ENCODE measurements around the gene KRTAP4-8.
"Not testable (repeated sequence)": the region's sequence is repeated elsewhere in the genome, so short reads cannot be mapped to it uniquely, and the experiment has no call there.

Gene KRTAP4-8

DNA sequence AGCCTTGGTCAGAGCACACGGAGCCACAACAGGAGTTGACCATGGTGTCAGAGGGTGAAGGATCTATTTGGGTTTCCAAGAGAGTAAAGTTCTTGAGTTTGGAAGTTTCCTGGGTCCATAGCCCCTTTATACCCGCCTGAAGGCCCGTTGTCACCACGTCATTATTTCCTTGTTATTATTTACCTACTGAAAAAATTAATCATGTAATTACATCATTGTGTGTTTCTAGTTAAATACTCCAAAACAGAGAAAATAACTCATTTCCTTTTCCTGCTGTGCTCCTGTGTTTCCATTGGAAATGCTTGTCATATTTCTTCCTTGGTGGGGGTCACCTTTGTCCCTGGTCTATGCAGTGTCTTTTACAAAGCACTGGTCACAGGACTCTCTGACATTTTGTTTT is at the start of gene KRTAP4-8:
Gene KRTAP4-8, minus strand, starts transcription at position 101 of the 400 bp plus-strand sequence. Its CDS starts 58 bp downstream, at position 43.
- DNase-seq (ENCODE audit: low spot score) = no peak

DNA sequence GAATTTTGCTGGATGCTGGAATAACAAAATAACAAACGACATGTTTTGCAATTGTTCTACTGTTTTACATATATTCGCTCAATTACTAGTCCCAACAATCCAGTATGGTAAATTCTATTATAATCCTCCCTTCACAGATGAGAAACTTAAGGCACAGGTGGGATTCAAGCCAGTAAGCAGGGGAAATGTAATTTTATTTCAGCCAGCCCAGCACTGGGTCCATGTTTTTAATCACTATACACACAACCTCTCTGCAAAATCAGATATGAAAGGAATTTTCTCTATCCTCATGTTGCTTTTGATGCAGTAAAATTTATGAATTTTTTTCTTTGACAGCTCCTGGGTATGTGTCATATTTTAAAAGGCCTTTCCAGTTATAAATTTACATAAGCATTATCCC is 47.3 kb upstream of the KRTAP4-8 start:
- DNase-seq (ENCODE audit: low spot score) = no peak

DNA sequence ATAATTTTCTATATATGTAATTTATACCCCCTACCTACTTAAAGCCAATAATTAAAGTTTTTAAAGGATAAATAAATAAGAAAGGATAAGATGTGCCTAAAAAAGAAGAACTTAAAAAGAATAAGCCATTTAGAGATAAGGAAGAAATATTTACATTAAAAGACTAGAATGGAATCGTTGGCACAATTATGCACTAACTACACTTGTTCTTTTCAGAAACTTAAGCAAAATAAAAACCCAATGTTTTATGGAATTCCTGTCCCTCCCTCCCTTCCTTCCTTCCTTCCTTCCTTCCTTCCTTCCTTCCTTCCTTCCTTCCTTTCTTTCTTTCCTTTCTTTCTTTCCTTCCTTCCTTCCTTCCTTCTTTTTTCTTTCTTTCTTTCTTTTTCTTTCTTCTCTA is 46.9 kb upstream of the KRTAP4-8 start:
- DNase-seq (ENCODE audit: low spot score) = no peak

DNA sequence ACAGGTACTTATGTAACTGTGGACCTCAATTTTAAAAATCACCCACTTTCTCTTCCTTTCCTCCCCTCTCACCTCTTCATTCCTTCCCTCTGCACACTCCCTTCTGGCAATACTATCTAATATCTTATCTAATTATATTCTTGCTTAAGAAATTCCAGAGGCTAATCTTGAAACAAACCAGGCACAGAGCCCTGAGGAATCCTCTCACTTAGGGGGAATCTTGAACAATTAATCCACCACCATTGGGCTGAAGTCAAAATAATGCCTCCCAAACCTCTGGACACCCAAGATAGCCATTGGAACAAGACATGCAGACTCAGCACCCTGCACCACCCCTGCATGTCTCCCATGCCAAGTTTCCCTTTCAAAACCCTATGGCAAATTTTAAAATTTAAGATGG is 43.4 kb upstream of the KRTAP4-8 start:
- no peak for DNase-seq (ENCODE audit: low spot score)

DNA sequence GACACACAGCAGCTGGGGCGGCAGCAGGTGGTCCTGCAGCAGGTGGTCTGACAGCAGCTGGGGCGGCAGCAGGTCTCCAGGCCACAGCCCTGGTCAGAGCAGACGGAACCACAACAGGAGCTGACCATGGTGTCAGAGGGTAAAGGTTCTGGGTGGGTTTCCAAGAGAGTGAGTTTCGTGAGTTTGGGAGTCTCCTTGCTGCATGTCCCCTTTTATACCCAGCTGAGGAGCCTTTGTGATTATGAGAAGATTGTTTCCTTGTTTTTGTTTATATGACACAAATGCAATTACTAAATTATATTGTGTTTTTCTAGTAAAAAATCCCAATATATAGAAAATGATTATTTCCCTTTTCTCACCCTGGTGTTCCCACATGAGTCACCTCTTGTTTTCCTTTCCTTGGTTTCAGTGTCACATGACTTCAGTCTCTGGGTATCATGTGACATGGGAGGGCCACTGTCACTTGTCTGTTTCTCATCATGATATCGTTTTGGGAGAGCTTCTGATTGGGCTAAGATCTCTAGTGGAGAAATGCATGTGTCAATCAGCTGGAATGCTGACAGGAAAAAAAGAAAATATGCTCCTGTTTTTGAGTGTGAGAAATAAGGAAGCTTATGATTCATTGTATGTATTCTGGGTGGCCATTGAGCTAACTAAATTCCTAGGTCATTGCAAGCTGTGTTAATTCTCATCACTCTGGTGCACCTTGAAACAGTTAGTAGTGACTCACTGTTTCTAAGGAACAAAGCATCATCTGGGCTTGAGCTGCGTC is 42.6 kb upstream of the KRTAP4-8 start, which contains the start of gene KRTAP4-6:
Gene KRTAP4-6, minus strand, starts transcription at position 185 of the 772 bp plus-strand sequence. Its CDS starts 57 bp downstream, at position 128.
- DNase-seq (ENCODE audit: low spot score) = no peak

DNA sequence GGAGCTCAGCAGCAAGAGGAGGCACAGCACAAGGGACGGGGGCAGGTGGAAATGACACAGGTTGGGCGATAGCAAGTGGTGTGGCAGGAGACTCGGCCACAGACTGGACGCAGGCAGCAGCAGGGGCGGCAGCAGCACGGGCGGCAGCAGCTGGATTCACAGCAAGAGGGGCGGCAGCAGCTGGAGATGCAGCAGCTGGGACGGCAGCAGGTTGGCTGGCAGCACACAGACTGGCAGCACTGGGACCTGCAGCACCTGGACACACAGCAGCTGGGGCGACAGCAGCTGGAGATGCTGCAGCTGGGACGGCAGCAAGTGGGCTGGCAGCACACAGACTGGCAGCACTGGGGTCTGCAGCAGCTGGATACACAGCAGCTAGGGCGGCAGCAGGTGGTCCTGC is 41.9 kb upstream of the KRTAP4-8 start:
- not testable (repeated sequence) for DNase-seq (ENCODE audit: low spot score)

DNA sequence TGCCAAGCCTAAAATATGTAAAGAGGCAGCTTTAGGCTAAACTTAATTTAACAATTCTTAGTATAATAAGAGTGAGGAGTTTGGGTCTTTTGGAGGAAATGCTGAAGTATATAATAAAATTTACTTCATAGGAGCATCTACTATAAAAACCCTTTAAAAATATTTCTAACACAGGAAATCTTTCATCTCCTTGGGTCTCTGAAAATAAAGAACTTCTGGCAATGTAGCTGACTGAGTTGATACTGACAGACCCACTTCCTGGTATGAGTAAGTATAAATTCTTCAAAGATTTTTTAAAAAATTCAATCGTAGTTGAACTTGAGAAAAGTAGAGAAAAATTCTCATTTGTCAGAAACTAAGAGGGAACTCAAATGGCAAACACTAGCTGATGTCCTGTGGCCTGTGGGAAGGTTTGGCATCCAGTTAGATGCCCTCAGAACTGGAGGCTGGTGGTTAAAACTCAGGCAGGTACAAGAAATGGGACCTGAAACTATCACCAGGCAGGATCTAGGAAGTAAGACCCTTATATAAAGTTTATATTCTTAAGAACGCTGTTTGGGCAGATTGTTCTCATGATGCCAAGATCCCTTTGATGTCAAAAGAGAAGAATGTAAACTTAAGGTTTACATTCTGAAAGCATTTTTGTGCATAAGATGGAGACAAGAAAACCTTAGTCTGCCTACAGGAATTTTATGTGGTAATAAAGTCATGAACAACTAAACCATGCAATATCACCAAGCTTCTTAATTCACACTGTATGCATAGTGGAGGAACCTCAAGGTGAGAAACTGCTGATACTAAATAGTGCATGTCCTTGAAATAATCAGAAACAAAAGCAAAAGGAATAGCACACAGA is 36.2 kb upstream of the KRTAP4-8 start:
- no peak for DNase-seq (ENCODE audit: low spot score)

DNA sequence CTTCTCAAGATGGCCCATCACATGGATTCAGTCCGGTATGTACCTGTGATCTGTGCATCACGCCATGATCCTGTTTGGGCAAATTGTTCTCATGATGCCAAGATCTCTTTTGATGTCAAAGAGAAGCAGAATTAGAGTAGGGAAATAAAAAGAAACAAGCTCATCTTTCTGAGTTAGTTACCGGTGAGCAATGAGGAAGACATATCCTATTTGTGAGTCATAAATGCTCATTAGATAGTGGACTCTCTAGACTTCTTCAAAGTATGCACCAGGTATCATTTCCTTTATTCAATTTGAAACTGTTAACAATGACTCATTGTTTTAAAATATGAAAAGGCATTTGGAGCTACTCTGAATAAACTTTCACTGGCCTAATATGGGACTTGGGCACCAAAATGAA is 34.0 kb upstream of the KRTAP4-8 start:
- no peak for DNase-seq (ENCODE audit: low spot score)

DNA sequence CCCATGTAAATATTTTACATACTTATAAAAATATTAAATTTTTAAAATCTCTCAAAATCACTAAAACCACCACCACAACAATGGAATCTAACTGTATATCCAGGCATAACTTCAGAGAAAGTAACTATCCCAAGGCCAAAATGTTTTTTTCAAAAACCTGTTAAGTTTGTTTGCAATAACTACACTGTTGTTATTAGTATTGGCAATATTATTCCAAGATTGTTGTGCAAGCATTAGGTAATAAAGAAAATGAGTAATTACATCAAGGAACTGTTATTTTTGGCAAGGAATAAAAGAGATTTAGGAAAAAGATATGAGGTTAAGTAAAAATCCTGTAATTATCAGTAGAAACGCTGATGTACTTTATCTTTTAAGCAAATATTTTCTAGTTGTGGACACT is 29.4 kb upstream of the KRTAP4-8 start:
- DNase-seq (ENCODE audit: low spot score) = no peak

DNA sequence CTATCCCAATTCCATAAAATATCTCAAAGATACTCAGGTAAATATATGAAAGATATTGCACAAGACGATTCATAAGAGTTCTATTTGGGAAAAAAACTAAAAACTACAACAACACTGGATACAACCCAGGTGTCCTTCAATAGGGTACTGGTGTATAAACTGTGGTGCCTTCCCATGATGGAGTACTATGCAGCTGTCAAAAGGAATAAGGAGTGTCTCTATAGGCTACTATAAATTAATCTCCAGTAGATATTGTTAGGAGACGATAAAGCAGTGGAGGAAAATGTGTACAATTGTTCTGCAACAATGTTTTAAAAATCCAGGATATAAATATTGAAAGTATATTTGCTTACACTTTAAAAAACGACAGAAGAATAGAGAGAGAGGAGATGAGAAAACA is 28.5 kb upstream of the KRTAP4-8 start:
- no peak for DNase-seq (ENCODE audit: low spot score)

DNA sequence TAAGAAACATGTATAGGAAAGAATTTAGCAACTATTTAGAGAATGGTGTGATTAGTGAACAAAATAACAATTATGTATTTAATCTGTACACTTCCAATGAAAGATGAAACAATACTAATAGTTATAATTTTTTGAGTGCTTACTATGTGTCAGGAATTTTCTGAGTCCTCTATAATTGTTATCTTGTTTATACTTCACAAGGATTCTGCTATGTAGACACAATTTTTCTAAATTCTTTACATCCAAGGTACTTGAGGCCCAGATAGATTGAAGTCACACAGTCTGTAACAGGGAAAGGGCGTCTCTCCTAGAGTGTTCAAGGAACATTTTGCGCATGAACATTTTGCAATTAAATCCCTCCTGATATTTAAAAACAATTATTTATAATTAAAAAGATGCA is 27.1 kb upstream of the KRTAP4-8 start:
- DNase-seq (ENCODE audit: low spot score) = no peak

DNA sequence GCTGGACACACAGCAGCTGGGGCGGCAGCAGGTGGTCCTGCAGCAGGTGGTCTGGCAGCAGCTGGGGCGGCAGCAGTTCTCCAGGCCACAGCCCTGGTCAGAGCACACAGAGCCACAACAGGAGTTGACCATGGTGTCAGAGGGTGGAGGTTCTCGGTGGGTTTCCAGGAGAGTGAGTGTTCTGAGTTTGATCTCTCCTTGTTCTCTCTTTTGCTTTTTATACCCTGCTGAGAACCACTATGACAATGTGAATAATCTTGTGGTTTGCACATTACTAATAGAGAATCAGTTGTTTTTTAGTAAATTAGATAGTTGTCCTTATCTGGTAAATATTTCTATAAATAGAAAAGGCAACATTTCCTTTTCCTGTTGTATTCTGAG is 26.0 kb upstream of the KRTAP4-8 start, which contains the start of gene KRTAP4-12:
Gene KRTAP4-12, minus strand, starts transcription at position 192 of the 381 bp plus-strand sequence. Its CDS starts 60 bp downstream, at position 132.
- DNase-seq (ENCODE audit: low spot score) = not testable (repeated sequence)

DNA sequence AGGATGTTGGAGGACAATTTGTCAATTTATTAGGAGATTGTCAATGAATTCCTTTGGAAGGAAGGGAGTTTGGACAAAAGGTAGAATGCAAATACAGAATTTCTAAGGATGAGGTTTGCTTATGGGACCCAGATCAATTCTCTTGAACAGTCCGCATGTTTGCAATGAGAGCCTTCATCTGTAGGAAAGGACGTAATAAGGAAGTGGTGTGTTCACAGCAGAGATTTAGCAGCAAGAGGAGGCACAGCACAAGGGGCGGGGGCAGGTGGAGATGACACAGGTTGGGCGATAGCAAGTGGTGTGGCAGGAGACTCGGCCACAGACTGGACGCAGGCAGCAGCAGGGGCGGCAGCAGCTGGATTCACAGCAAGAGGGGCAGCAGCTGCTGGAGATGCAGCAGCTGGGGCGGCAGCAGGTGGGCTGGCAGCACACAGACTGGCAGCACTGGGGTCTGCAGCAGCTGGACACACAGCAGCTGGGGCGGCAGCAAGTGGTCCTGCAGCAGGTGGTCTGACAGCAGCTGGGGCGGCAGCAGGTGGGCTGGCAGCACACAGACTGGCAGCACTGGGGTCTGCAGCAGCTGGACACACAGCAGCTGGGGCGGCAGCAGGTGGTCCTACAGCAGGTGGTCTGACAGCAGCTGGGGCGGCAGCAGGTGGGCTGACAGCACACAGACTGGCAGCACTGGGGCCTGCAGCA is 25.5 kb upstream of the KRTAP4-8 start:
- DNase-seq (ENCODE audit: low spot score) = not testable (repeated sequence)

DNA sequence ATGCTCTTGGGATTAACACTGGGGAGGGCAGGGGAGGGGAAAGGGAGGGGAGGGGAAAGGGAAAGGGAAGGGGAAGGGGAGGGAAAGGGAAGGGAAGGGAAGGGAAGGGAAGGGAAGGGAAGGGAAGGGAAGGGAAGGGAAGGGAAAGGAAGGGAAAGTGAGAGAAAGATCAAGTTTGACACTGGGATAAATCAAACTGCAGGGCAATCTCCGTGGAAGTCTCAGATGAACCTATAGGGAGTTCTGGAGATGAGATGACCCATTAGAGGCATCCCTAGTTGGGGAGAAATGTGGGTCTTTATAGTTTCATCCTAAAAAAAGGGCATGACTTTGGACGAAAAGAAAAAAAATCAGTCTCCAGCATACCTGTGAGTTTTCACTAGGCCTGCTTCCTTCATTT is 23.8 kb upstream of the KRTAP4-8 start:
- DNase-seq (ENCODE audit: low spot score) = no peak

DNA sequence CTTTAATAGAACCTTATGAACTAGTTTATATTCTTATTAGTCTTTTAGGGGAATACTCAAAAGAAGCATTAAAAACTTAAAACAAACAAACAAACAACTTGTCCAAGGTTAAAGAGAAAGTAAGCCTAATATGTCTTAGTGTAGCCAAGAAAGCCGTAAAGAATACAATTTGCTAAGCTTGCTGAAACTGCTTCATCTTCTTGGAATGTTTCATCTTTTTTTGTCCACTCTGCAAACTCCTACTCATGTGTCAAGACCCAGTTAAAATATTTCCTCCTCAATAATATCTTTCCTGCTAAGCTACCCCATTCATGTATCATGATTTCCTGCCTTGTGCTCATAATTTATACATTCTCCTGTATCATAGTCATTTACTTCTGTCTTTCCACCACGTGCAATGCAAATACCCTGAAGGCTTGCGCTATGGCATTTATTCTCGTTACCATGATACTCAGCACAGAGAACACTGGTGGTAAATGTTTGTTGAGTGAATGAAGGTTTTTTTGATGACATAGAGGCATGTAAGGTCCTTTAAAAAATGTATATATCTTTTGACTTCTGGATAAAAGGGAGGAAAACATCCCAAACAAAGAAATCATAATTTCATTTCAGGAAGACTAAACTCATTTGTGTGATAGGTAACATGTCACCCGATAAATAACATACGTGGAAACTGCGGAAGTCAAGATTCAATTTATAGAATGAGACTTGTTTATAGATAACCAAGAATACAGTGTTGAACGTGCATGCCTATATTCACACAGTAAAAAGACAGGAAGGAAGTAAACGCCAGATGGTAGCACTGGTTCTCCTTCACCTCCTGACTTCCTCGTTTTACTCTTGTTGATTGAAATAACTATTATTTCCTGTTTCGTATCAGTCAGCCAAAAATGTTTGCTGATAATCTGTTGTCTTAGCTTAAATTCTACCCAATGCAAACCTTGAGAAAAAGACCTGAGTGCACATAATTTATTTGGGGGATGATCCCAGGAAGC is 22.1 kb upstream of the KRTAP4-8 start:
- not testable (repeated sequence) for DNase-seq (ENCODE audit: low spot score)

DNA sequence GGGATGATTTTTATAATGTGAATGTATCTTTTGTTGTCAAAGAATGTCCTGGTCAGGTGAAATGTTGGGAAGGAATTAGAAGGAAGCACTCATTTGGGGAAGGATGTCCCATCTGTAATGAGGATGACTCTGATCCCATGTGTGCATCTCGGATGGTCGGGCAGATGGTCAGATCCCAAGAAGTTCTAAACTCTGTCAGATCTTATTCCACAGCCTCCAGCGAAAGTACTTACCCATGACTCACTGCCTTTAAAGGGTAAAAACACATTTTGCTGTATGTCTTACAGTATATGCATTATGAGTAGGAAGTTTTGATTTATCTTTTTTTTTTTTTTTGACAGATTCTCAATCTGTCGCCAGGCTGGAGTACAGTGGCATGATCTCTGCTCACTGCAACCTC is 20.8 kb upstream of the KRTAP4-8 start:
- DNase-seq (ENCODE audit: low spot score) = no peak

DNA sequence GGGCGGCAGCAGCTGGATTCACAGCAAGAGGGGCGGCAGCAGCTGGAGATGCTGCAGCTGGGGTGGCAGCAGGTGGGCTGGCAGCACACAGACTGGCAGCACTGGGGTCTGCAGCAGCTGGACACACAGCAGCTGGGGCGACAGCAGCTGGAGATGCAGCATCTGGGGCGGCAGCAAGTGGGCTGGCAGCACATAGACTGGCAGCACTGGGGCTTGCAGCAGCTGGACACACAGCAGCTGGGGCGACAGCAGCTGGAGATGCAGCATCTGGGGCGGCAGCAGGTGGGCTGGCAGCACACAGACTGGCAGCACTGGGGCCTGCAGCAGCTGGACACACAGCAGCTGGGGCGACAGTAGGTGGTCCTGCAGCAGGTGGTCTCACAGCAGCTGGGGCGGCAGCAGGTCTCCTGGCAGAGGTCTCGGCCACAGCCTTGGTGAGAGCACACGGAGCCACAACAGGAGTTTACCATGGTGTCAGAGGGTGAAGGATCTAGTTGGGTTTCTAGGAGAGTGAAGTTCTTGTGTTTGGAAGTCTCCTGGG is 20.0 kb upstream of the KRTAP4-8 start, which contains the start of gene KRTAP4-11:
Gene KRTAP4-11, minus strand, starts transcription at position 528 of the 541 bp plus-strand sequence. Its CDS starts 58 bp downstream, at position 470.
- DNase-seq (ENCODE audit: low spot score) = not testable (repeated sequence)

DNA sequence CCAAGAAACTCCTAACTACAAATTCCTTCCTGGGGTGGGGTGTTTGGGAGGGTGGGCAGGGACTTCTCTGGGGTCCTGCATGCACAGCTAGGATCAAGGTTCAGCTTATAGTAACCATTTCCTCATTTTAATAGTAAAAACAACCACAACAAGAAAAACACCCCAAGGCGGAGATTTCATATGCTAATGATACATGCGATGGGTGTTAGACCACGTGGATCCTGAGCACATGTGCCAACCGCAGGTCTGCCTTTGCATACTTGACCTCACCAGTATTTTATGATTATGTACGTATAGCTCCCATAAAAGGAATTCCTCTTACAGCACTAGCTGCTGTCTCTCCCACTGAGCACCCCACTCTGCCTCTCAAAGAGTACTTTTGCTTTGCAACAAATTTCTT is 18.4 kb upstream of the KRTAP4-8 start:
- no peak for DNase-seq (ENCODE audit: low spot score)

DNA sequence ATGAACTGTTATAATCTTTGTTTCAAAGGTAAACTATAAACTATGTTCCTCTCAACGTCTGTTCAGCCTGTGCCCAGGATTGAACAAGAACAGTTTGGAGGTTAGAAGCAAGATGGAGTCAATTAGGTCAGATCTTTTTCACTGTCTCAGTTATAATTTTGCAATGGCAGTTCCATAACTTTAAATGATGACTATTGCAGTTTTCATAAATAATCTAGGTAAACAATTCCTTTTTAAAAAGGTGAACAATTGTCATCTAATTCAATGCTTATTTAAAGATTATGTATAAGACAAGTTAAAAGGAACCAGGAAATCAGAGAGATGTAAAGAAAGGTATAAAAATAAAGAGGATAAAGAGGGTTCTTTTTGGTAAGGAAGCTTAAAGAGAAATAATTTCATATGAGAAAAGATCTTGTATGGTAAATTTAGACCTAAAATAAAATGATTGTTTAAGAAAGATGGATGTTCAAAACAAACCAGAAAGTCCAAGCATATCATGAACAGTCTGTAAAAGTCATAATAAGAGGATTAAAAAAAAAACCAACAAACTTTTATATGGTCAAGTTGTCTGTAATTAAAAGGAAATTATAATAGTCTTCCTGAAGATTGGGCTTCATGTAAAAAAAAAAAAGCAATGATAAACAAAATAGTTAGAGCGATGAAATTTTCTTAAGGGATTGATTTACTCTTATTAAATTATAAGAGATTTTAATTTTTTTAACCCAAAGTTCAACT is 13.4 kb upstream of the KRTAP4-8 start:
- no peak for DNase-seq (ENCODE audit: low spot score)

Measured in COLO829 (cell line).